ENCODE data around the gene CASP8.
A peak's percentile ranks its signal among the peaks of the same experiment; 100 is the strongest.
"Not testable (repeated sequence)": the region's sequence is repeated elsewhere in the genome, so short reads cannot be mapped to it uniquely, and the experiment has no call there.

CASP8 gene

DNA sequence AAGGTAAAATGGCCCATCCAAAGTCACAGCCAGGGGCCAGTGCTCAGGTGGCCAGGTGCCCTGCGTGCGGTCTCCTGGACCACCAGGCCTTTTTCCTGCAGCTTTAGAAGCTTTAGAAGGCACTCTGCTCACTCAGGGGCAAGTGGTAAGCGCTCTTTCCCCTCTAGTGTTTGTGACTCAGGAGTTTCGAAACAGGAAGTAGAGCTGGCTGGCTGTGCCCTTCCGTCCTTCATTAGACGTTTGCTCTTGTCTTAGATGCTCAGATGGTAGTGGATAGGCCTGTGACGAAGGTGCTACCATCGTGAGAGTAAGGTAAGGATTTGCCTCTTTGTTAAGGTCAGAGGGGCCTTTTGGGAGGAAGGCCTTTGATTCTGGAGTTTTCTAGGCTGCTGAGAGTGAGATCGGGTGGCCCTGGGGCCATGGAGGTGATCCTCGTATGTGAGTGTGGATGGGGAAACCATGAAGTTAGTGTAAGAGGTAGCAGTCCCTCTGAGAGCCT is at the start of gene CASP8:
Gene CASP8 (plus strand): TSS at position 235 of the 499 bp plus-strand sequence. CDS start 5,951 bp downstream, outside the sequence.
- DNase-seq (ENCODE audit: low read depth in 2 of 2): no peak

GRCh38 chr2:201215963-201216362 is 44.4 kb upstream of the CASP8 start:
- no peak for DNase-seq (ENCODE audit: low read depth in 2 of 2)

DNA sequence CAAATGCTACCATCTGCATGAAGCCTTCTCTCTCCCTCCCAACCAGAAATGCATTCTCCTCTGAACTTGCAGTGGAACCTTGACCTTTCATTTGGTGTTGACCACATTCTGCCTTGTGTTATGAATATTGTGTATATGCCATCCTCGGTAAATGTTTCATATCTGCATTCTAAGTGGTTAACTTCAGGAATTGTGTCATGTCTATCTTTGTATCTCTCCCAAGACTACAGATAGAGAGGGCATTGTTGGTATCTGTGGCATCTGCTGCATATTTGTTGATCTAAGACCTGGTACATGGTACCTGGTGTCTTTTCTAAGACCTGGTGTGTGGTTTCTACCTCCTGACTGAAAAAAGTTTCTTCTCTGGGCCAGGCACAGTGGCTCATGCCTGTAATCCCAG is 43.4 kb upstream of the CASP8 start:
- no peak for DNase-seq (ENCODE audit: low read depth in 2 of 2)

GRCh38 chr2:201218780-201219179 is 41.6 kb upstream of the CASP8 start:
- DNase-seq (ENCODE audit: low read depth in 2 of 2): no peak

DNA sequence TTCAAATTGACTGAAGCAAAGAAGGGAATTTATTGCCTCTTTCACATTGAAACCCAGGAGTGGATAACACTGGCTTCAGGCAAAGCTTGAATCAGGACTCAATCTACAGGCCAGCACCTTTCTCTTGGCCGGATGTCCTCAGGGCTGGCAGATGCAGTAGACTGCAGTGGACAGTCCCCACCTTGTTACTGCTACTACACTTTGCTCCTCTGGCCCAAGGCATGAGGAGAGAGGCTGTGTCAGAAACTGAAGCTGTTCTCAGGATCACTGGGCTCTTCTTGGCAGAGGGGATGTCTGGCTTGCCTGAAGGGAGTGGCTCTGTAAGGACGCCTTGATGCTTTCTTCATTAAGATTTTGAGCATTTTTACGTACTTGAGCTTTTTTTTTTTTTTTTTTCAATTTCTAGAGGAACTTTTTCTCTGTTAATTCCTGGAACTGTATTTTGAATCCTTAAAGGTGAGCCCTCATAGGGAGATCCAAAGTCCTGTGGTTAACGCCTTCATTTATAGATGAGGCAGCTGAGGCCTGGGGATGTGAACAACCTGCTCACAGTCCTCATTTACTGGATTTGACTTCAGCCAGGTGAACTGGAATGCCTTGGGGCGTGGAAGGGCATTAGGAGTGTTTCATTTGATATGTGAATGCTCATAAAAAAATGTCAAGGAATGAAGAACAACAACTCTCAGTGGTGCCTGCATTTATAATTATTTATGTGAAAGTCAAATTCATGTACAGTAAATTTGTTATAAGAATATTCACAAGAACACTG is 40.8 kb upstream of the CASP8 start:
- DNase-seq (ENCODE audit: low read depth in 2 of 2): no peak

DNA sequence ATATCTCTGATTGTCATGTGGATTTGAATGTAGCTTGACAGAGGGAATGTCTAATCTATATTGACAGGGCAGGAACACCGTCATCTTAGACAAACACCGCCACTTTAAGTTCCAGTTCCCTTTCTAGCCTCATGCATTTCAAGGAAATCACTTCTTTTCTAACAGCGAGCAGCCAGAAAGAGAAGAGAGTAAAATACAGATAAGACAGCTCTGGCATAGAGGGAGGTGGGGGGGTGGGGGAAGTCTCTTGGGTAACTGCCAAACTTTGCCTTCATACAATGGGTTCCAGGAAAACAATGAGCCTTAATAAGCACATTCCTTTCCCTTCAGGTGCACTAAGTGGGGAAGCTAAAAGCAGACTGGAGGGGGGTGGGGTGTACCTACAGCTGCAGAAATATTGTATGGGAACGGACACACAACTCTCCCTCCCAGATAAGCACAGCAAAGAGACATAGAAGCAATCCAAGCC is 40.2 kb upstream of the CASP8 start:
- no peak for DNase-seq (ENCODE audit: low read depth in 2 of 2)

DNA sequence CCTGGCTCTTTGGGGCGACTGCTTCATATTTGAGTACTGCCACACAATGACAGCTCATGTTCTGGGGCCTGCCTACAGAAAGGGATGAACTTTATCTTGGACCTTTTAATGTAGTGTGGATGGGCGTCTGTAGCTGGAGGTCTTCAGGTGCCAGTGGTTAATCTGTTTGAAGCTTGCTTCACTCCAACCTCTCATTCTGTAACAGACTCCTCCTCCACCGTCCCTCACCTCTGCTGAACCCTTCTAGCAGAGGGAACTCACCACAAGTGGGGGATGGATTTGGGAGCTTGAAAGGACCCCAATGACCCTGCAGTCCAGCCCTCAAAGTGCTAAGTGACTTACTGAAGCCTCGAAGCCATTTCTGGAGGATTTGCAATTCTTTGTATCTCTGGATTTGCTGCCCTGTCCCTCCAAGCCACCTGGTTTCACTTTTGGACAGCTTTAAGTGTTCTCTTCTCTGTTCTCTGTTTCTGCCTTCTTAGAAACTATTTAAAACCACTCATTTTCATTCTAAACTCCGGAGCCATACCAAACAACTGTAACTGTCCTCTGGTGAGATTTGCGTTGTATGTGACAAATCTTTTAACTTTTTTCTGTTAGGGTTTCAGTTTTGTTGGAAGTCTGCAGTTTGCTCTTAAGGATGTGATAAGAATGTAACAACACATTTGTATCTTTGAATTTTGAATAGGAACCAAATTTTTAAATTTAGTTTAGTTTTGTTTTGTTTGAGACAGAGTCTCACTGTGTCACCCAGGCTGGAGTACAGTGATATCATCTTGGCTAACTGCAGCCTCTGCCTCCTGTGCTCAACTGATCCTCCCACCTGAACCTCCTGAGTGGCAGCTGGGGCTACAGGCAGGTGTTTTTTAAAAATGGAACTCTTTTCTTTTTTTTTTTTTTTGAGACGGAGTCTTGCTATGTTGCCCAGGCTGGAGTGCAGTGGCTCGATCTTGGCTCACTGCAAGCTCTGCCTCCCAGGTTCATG is 37.0 kb upstream of the CASP8 start:
- no peak for DNase-seq (ENCODE audit: low read depth in 2 of 2)

DNA sequence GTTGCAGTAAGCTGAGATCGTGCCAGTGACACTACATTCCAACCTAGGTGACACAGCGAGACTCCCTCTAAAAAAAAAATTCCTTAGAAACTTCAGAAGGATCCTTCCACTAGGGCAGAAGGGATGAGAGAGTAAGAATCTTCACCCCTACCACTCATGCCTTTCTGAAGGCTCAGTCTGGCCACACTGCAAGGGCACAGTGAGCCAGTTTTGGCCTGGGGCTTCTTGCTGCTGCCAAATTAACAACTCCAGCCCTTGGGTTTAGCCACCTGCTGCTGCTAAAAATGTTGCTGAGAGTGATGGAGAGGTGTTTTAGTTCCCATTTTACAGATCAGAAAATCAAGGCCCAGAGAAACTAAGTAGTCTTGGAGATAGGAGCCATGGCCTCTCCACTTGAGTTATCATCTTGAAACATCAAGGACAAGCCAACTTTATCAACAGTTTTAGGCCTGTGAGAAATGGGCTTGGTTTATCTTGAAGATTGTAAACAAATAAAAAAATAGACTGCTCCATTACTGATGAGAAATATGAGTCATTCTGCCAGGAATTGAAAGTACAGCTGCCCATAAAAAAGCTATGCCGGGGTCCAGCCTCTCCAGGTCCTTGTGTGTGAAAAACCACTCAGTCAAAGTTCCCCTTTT is 31.9 kb upstream of the CASP8 start:
- DNase-seq (ENCODE audit: low read depth in 2 of 2): no peak

- no peak for DNase-seq (ENCODE audit: low read depth in 2 of 2)
Observed at GRCh38 chr2:201228912-201229290, 31.4 kb upstream of the CASP8 start.

DNA sequence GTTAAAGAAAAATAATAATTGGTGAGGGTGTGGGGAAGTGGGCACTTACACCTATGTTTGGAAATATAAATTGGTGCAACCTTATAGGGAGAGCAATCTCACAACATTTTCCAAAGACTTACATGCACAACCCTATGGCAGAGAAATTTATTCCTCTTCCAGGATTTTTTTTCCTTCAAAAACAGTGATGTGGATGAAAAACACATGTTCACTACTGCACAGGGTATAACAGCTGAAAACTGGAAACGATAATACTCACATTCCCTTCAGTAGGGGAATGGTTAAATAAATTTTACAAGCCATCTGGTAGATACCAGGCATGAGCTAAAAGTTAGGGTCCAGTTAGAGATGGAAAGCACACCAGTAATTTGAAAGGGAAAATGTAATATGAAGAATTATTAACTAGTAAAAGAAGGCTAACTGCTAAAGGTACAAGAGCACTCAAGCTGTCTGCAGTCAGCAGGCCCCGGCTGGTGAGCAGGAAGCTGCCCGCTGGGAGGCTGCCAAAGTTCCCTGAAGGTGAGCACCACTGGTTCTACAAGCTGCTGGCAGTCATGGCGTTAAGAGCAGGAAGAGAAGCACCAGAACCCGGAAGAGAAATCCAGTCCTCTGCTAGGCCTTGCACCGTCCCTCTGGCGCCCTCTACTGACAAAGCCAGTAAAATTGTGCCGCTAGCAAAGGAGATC is 28.4 kb upstream of the CASP8 start:
- DNase-seq (ENCODE audit: low read depth in 2 of 2): peak; percentile 78 to 84

GRCh38 chr2:201232467-201232815 is 27.9 kb upstream of the CASP8 start:
- DNase-seq (ENCODE audit: low read depth in 2 of 2): no peak

GRCh38 chr2:201233192-201233811 is 27.0 kb upstream of the CASP8 start:
- DNase-seq (ENCODE audit: low read depth in 2 of 2): peak; percentile 57 to 67

DNA sequence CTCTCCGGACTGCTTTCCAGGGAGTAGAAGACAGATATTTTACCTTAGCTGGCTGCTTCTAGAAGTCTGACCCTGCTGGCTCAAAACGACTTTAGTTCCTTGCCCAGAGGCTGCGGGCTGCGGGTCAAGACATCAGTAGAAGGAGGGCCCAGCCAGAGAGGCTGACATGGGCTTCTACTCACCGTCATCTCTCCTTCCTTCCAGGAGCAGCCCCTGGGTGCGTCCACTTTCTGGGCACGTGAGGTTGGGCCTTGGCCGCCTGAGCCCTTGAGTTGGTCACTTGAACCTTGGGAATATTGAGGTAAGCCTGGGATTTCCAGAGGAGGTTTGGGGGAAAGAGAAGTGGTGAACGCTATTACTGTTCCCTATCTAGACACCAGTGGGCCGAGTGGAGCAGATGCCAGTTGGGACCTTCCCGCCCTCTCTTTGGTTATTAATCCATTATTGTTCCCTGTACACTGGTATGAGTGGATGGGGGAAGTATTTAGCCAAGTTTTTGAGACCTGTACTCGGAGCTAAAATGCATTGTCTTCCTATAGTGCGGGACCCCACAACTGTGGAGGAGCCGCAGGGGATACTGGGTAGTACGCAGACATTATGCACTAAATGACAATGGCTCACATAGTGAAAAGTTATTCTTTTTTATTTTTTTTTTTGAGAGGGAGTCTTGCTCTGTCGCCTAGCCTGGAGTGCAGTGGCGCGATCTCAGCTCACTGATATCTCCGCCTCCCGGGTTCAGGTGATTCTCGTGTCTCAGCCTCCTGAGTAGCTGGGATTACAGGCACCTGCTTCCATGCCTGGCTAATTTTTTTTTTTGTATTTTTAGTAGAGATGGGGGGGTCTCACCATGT is 26.3 kb upstream of the CASP8 start:
- DNase-seq (ENCODE audit: low read depth in 2 of 2): no peak

- no peak for DNase-seq (ENCODE audit: low read depth in 2 of 2)
Observed at GRCh38 chr2:201234663-201235135, 25.6 kb upstream of the CASP8 start.

GRCh38 chr2:201235860-201236811 is 24.2 kb upstream of the CASP8 start:
- no peak for DNase-seq (ENCODE audit: low read depth in 2 of 2)

- DNase-seq (ENCODE audit: low read depth in 2 of 2): no peak
Observed at GRCh38 chr2:201237486-201238123, 22.7 kb upstream of the CASP8 start.

GRCh38 chr2:201239167-201239935 is 21.0 kb upstream of the CASP8 start:
- not testable (repeated sequence) for DNase-seq (ENCODE audit: low read depth in 2 of 2)

Data from stimulated activated CD4-positive, alpha-beta T cell treated with anti-CD3 and anti-CD28 coated beads, Interleukin-1b, Interleukin-23, amount 100 ng/mL, for 1 hour (primary cell).